K562 (cell line): ENCODE measurements around the gene MYMX. TPM values are rescaled to one million over a fixed set of nuclear protein-coding genes. Genes with fewer than 3 reads are reported as not detected.

Experiments
- DMBX1 ChIP-seq: fragments of 250-450 bp; sonication (Bioruptor Pico); IDR thresholded peaks from 2 replicates; pipeline ENCODE4 v1.8.0; 2022; ENCODE audit warnings: inconsistent platforms, mild to moderate bottlenecking, moderate library complexity, borderline replicate concordance
- PCBP2 ChIP-seq: fragments of 200-400 bp; formaldehyde crosslinking; IDR thresholded peaks from 2 replicates; pipeline ENCODE4 v1.6.1; 2018; ENCODE audit warnings: low read length, low read depth, mild to moderate bottlenecking, moderate library complexity; ENCODE audit not compliant: poor library complexity, severe bottlenecking
- ZBED1 ChIP-seq: IDR thresholded peaks from 2 replicates; pipeline ENCODE4 v1.6.1; 2014
- ZBTB17 ChIP-seq: fragments of 450-650 bp; formaldehyde crosslinking; IDR thresholded peaks from 2 replicates; pipeline ENCODE4 v1.4.0; 2020; ENCODE audit warnings: mild to moderate bottlenecking
- polyA plus RNA-seq, 8 experiments: library from polyadenylated mRNA; depleted of rRNA in 4 of 8; stranded (reverse) in 5 of 8; unstranded in 3 of 8; fragments of >200 nt; fragmentation: Nextera tagmentation in 2 of 8; fragmentation: Illumina TruSeq in 1 of 8; extraction: Ambion mirVana in 2 of 8; extraction: Trizol in 1 of 8; gene quantifications; 2 replicates each; pipeline versions ENCODE4 v1.2.1 to v1.2.3, GENCODE V29; 2011 to 2014; ENCODE audit warnings: inconsistent platforms in 1 of 8, missing spikeins in 1 of 8
- total RNA-seq, 7 experiments: library from RNA; depleted of rRNA in 6 of 7; stranded (reverse); fragments of >200 nt in 6 of 7; fragmentation: Illumina TruSeq in 2 of 7; extraction: Trizol in 2 of 7; gene quantifications; 2 replicates each; pipeline versions ENCODE4 v1.2.1 to v1.2.3, GENCODE V29; 2011 to 2021; ENCODE audit warnings: low replicate concordance in 1 of 7
- TF ChIP-seq, protein P1 (sequence below), 2 experiments: fragments of 450-650 bp; IDR thresholded peaks; 2 replicates each; pipeline ENCODE4 v1.6.1; 2016; ENCODE audit warnings: mild to moderate bottlenecking in 2 of 2, borderline replicate concordance in 1 of 2, low read depth in 1 of 2, moderate library complexity in 1 of 2
- TF ChIP-seq, protein P2 (sequence below): fragments of 250-450 bp; sonication (Bioruptor Pico); IDR thresholded peaks from 2 replicates; pipeline ENCODE4 v1.5.0; 2022; ENCODE audit warnings: mild to moderate bottlenecking
- TF ChIP-seq, protein P3 (sequence below): fragments of 200-400 bp; formaldehyde crosslinking; IDR thresholded peaks from 2 replicates; pipeline ENCODE4 v1.6.1; 2017; ENCODE audit warnings: mild to moderate bottlenecking, low read depth, low read length, moderate library complexity
- TF ChIP-seq, protein P4 (sequence below): fragments of 150-350 bp; conservative IDR thresholded peaks from 2 replicates; pipeline ENCODE4 v1.6.1; 2014; ENCODE audit warnings: low read length

Gene MYMX
- total and polyA plus RNA-seq, 9 of the 15 experiments (the other 6 are each of a cell fraction or from before 2014, with no cell fraction given) = 0.12 TPM; not detected in 8

DNA sequence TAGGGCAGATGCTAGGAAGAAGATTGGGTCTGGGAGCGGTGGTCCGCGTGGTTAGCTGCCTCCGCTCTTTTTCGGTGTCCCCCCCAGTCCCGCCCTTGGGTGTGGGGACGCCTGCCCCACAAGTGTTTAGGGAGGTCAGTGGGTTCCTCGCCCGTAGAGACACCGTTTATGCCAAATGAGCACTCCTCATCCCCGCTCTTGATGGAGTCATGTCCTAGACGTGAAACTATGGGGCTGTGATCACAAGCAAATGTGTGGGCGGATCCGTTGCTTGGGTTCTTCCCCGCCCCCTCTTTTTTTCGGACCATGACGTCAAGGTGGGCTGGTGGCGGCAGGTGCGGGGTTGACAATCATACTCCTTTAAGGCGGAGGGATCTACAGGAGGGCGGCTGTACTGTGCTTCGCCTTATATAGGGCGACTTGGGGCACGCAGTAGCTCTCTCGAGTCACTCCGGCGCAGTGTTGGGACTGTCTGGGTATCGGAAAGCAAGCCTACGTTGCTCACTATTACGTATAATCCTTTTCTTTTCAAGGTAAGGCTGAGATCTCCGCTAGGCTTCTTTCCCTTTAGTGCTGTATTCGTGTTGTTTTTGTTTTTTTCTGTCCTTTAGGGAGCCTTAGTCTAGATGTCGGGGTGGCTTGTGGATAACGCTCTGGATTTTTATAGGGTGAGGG, 30.1 kb downstream of the MYMX start, which contains the start of gene HSP90AB1 (continued):
- TF ChIP-seq, protein P1, sequence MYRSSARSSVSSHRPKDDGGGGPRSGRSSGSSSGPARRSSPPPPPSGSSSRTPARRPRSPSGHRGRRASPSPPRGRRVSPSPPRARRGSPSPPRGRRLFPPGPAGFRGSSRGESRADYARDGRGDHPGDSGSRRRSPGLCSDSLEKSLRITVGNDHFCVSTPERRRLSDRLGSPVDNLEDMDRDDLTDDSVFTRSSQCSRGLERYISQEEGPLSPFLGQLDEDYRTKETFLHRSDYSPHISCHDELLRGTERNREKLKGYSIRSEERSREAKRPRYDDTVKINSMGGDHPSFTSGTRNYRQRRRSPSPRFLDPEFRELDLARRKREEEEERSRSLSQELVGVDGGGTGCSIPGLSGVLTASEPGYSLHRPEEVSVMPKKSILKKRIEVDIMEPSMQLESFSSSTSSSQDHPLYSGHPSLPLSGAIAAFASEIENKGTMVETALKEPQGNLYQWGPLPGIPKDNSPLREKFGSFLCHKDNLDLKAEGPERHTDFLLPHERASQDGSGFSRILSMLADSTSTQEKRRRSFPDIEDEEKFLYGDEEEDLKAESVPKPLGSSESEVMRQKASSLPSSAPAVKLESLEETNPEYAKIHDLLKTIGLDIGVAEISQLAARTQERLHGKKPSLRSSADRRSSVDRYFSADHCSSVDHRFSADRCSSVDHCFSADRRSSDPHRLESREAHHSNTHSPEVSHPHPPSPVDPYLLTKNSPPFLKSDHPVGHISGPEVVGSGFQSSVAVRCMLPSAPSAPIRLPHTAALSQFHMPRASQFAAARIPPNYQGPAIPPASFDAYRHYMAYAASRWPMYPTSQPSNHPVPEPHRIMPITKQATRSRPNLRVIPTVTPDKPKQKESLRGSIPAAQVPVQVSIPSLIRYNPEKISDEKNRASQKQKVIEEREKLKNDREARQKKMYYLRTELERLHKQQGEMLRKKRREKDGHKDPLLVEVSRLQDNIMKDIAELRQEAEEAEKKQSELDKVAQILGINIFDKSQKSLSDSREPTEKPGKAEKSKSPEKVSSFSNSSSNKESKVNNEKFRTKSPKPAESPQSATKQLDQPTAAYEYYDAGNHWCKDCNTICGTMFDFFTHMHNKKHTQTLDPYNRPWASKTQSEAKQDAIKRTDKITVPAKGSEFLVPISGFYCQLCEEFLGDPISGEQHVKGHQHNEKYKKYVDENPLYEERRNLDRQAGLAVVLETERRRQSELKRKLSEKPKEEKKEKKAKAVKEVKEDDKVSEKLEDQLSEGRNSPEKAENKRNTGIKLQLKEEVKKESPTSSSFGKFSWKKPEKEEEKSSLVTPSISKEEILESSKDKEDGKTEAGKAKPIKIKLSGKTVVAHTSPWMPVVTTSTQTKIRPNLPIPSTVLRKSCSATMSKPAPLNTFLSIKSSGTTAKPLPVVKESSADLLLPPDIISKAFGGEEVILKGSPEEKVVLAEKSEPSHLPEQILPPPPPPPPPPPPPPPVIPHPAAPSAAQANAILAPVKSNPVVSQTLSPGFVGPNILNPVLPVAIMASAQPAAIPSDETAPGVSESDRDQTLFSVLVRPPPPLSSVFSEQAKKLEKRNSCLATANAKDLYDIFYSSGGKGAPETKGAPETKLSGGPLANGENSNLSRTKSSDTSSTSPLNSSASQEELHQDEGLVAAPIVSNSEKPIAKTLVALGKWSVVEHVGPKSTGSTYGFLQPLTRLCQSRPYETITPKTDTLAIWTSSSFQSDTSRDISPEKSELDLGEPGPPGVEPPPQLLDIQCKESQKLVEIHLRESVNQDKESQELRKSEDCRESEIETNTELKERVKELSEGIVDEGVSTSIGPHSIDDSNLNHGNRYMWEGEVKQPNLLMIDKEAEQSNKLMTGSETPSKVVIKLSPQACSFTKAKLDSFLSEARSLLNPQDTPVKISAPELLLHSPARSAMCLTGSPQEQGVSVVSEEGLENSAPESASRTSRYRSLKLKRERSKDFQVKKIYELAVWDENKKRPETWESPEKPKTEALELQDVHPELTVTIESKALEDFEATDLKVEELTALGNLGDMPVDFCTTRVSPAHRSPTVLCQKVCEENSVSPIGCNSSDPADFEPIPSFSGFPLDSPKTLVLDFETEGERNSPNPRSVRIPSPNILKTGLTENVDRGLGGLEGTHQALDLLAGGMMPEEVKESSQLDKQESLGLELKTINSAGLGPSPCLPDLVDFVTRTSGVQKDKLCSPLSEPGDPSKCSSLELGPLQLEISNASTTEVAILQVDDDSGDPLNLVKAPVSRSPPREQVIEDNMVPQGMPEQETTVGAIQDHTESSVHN (IDR thresholded peaks at IDR 0.05; ENCODE audit: borderline replicate concordance in 1 of 2, low read depth in 1 of 2) = peak in 1 of 2 experiments; percentile 76; a peak in 2 of 4 replicates
- TF ChIP-seq DMBX1 (CRISPR knock-in tag) = no peak
- TF ChIP-seq, protein P2, sequence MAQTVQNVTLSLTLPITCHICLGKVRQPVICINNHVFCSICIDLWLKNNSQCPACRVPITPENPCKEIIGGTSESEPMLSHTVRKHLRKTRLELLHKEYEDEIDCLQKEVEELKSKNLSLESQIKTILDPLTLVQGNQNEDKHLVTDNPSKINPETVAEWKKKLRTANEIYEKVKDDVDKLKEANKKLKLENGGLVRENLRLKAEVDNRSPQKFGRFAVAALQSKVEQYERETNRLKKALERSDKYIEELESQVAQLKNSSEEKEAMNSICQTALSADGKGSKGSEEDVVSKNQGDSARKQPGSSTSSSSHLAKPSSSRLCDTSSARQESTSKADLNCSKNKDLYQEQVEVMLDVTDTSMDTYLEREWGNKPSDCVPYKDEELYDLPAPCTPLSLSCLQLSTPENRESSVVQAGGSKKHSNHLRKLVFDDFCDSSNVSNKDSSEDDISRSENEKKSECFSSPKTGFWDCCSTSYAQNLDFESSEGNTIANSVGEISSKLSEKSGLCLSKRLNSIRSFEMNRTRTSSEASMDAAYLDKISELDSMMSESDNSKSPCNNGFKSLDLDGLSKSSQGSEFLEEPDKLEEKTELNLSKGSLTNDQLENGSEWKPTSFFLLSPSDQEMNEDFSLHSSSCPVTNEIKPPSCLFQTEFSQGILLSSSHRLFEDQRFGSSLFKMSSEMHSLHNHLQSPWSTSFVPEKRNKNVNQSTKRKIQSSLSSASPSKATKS (CRISPR knock-in tag) = 0 out of 2 replicates have a peak, but pooled peaks have one; percentile 19
- TF ChIP-seq ZBTB17 (CRISPR knock-in tag) = no peak
- TF ChIP-seq, protein P3, sequence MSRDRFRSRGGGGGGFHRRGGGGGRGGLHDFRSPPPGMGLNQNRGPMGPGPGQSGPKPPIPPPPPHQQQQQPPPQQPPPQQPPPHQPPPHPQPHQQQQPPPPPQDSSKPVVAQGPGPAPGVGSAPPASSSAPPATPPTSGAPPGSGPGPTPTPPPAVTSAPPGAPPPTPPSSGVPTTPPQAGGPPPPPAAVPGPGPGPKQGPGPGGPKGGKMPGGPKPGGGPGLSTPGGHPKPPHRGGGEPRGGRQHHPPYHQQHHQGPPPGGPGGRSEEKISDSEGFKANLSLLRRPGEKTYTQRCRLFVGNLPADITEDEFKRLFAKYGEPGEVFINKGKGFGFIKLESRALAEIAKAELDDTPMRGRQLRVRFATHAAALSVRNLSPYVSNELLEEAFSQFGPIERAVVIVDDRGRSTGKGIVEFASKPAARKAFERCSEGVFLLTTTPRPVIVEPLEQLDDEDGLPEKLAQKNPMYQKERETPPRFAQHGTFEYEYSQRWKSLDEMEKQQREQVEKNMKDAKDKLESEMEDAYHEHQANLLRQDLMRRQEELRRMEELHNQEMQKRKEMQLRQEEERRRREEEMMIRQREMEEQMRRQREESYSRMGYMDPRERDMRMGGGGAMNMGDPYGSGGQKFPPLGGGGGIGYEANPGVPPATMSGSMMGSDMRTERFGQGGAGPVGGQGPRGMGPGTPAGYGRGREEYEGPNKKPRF = no peak
- peak; percentile 88; the same call in 1 of the 2 replicates for TF ChIP-seq ZBED1
- no peak for TF ChIP-seq PCBP2
- TF ChIP-seq, protein P4, sequence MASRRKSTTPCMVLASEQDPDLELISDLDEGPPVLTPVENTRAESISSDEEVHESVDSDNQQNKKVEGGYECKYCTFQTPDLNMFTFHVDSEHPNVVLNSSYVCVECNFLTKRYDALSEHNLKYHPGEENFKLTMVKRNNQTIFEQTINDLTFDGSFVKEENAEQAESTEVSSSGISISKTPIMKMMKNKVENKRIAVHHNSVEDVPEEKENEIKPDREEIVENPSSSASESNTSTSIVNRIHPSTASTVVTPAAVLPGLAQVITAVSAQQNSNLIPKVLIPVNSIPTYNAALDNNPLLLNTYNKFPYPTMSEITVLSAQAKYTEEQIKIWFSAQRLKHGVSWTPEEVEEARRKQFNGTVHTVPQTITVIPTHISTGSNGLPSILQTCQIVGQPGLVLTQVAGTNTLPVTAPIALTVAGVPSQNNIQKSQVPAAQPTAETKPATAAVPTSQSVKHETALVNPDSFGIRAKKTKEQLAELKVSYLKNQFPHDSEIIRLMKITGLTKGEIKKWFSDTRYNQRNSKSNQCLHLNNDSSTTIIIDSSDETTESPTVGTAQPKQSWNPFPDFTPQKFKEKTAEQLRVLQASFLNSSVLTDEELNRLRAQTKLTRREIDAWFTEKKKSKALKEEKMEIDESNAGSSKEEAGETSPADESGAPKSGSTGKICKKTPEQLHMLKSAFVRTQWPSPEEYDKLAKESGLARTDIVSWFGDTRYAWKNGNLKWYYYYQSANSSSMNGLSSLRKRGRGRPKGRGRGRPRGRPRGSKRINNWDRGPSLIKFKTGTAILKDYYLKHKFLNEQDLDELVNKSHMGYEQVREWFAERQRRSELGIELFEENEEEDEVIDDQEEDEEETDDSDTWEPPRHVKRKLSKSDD = peak; percentile 88; the same call in 1 of the 2 replicates
